Endothelial cell (in vitro differentiated cells): ENCODE measurements around the gene MKI67. TPM values are rescaled to one million over a fixed set of nuclear protein-coding genes. Genes with fewer than 3 reads are reported as not detected.

Experiments used
- DNase-seq: peaks from one replicate; pipeline ENCODE4 v3.0.0; 2021; ENCODE audit warnings: low spot score
- H3K27ac Mint-ChIP-seq: one replicate; pipeline ENCODE4 v1.8.0; 2021; ENCODE audit warnings: mixed read lengths, inconsistent platforms; ENCODE audit not compliant: unreplicated experiment
- H3K27me3 Mint-ChIP-seq: one replicate; pipeline ENCODE4 v1.8.0; 2021; ENCODE audit warnings: mild to moderate bottlenecking, moderate library complexity, mixed read lengths, inconsistent platforms; ENCODE audit not compliant: unreplicated experiment
- H3K36me3 Mint-ChIP-seq: one replicate; pipeline ENCODE4 v1.8.0; 2021; ENCODE audit warnings: mild to moderate bottlenecking, low read depth, mixed read lengths, inconsistent platforms; ENCODE audit not compliant: unreplicated experiment
- H3K4me1 Mint-ChIP-seq: one replicate; pipeline ENCODE4 v1.8.0; 2021; ENCODE audit warnings: mild to moderate bottlenecking, mixed read lengths, inconsistent platforms; ENCODE audit not compliant: unreplicated experiment
- H3K4me3 Mint-ChIP-seq: one replicate; pipeline ENCODE4 v1.8.0; 2021; ENCODE audit warnings: mild to moderate bottlenecking, mixed read lengths, inconsistent platforms; ENCODE audit not compliant: unreplicated experiment
- H3K9me3 Mint-ChIP-seq: one replicate; pipeline ENCODE4 v1.8.0; 2021; ENCODE audit warnings: mixed read lengths, inconsistent platforms; ENCODE audit not compliant: unreplicated experiment
- CTCF ChIP-seq: fragments of 200-600 bp; sonication (generic); IDR thresholded peaks from one replicate; pipeline ENCODE4 v1.5.0; 2021; ENCODE audit warnings: antibody characterized with exemption; ENCODE audit not compliant: unreplicated experiment
- total RNA-seq: library from RNA; stranded (reverse); fragmentation: NEBNext Ultra II Directional; extraction: Animal tissue kit (Norgen Biotek cat#: 25700); gene quantifications from one replicate; pipeline ENCODE4 v1.2.1, GENCODE V29; 2021; ENCODE audit not compliant: unreplicated experiment

Gene MKI67
- total RNA-seq, 1 donor from 2014 or later: 19.7 TPM

- no peak overlapping the region for H3K4me3 Mint-ChIP-seq
- peaks cover 5% of the 10 kb centered on the region for H3K27me3 Mint-ChIP-seq
- H3K4me1 Mint-ChIP-seq: peaks cover 17% of the 10 kb centered on the region
- peaks cover 25% of the 10 kb centered on the region for H3K36me3 Mint-ChIP-seq
- DNase-seq: peak; percentile 28
- H3K9me3 Mint-ChIP-seq: no peaks in the 10 kb centered on the region
- no peak overlapping the region for H3K27ac Mint-ChIP-seq
- TF ChIP-seq CTCF: no peak
Measured at GRCh38 chr10:128087884-128088709, 38.1 kb downstream of the MKI67 start.

- no peak for TF ChIP-seq CTCF
- Mint-ChIP-seq H3K27me3 (peaks cover 5% of the 10 kb centered on the region), H3K36me3 (peaks cover 25% of the 10 kb centered on the region), H3K9me3 (no peaks in the 10 kb centered on the region), H3K27ac (no peak overlapping the region), H3K4me3 (no peak overlapping the region), H3K4me1 (peaks cover 17% of the 10 kb centered on the region)
- DNase-seq: no peak
Measured at GRCh38 chr10:128087146-128087883, 38.9 kb downstream of the MKI67 start.

GRCh38 chr10:128086003-128086863 lies 40.0 kb downstream of the MKI67 start:
- TF ChIP-seq CTCF: no peak
- Mint-ChIP-seq H3K9me3 (no peaks in the 10 kb centered on the region), H3K36me3 (peaks cover 30% of the 10 kb centered on the region), H3K4me3 (no peak overlapping the region), H3K27me3 (peaks cover 5% of the 10 kb centered on the region), H3K4me1 (peaks cover 17% of the 10 kb centered on the region), H3K27ac (peak overlapping the region; percentile 5)
- no peak for DNase-seq

- no peak for TF ChIP-seq CTCF
- Mint-ChIP-seq H3K27ac (peak overlapping the region; percentile 48), H3K36me3 (peaks cover 43% of the 10 kb centered on the region), H3K4me3 (no peak overlapping the region), H3K27me3 (peaks cover 5% of the 10 kb centered on the region), H3K9me3 (no peaks in the 10 kb centered on the region), H3K4me1 (peaks cover 17% of the 10 kb centered on the region)
- DNase-seq: no peak
Measured at GRCh38 chr10:128084991-128085390, 41.2 kb downstream of the MKI67 start.
